H1 (cell line): ENCODE data around the gene ARHGAP12. TPM values are rescaled to one million over a fixed set of nuclear protein-coding genes. Genes with fewer than 3 reads are reported as not detected.

Experiments used
- CTCF ChIA-PET: fragments of 300-600 bp; sonication (Branson Sonifier 250); formaldehyde crosslinking; loops from one replicate; lab custom pipeline; 2021; ENCODE audit not compliant: partially characterized antibody; lab: Charles Lee
- POLR2A ChIA-PET: fragments of 300-600 bp; sonication (Branson Sonifier 250); formaldehyde crosslinking; loops from one replicate; lab custom pipeline; 2021; ENCODE audit warnings: inconsistent platforms; ENCODE audit not compliant: partially characterized antibody; lab: Charles Lee
- DNase-seq, 2 experiments: peaks; one replicate each; pipeline versions ENCODE4 v3.0.0 to v3.0.0-alpha.2; 2010 to 2022; ENCODE audit warnings: low spot score in 2 of 2, low read depth in 1 of 2, mixed read lengths in 1 of 2
- FAIRE-seq: peaks from 2 replicates; lab custom pipeline; 2011; peaks lifted over from hg19 to GRCh38; lab: Jason Lieb, UNC
- H2AFZ ChIP-seq: 2 replicates; pipeline ENCODE4 v1.8.1; 2012; ENCODE audit warnings: low read length, inconsistent platforms
- H2AK5ac ChIP-seq: 2 replicates; pipeline ENCODE4 v1.6.1; 2013; ENCODE audit warnings: low read depth, low read length
- H2BK120ac ChIP-seq: replicated peaks from 2 replicates; pipeline ENCODE3; 2013; ENCODE audit warnings: low read depth, low read length, inconsistent platforms
- H2BK12ac ChIP-seq: 2 replicates; pipeline ENCODE4 v1.6.1; 2013; ENCODE audit warnings: low read depth, low read length
- H2BK15ac ChIP-seq: 2 replicates; pipeline ENCODE4 v1.6.1; 2013; ENCODE audit warnings: low read length
- H2BK20ac ChIP-seq: 2 replicates; pipeline ENCODE4 v1.6.1; 2013; ENCODE audit warnings: low read length
- H2BK5ac ChIP-seq: 2 replicates; pipeline ENCODE4 v1.6.1; 2013; ENCODE audit warnings: low read depth, low read length
- H3K14ac ChIP-seq: 2 replicates; pipeline ENCODE4 v1.6.1; 2013; ENCODE audit warnings: inconsistent platforms; ENCODE audit not compliant: insufficient read length
- H3K18ac ChIP-seq: 2 replicates; pipeline ENCODE4 v1.6.1; 2013; ENCODE audit warnings: low read length; ENCODE audit errors: extremely low read depth
- H3K23ac ChIP-seq: 2 replicates; pipeline ENCODE4 v1.6.1; 2013; ENCODE audit warnings: inconsistent platforms; ENCODE audit not compliant: insufficient read length
- H3K23me2 ChIP-seq: 2 replicates; pipeline ENCODE4 v1.6.1; 2013; ENCODE audit warnings: low read depth, low read length
- H3K27ac ChIP-seq: 2 replicates; pipeline ENCODE4 v1.6.1; 2011; ENCODE audit warnings: low read depth, low read length, inconsistent platforms
- H3K27me3 ChIP-seq, 4 experiments: replicated peaks in 1 of 4; 1 replicate in 1 of 4; 2 replicates in 3 of 4; pipeline versions ENCODE4 v1.6.1 to v1.8.1; 2011 to 2013; ENCODE audit warnings: low read length in 3 of 4, mild to moderate bottlenecking in 3 of 4, inconsistent platforms in 2 of 4, mixed read lengths in 2 of 4, moderate library complexity in 1 of 4; ENCODE audit not compliant: control insufficient read depth in 3 of 4, insufficient read depth in 3 of 4; ENCODE audit errors: extremely low read depth in 1 of 4
- H3K36me3 ChIP-seq, 4 experiments: 2 replicates each; pipeline versions ENCODE4 v1.6.1 to v1.8.1; 2011 to 2013; ENCODE audit warnings: mild to moderate bottlenecking in 4 of 4, low read length in 3 of 4, moderate library complexity in 2 of 4, control low read depth in 1 of 4, inconsistent platforms in 1 of 4; ENCODE audit not compliant: insufficient read depth in 4 of 4, control insufficient read depth in 2 of 4
- H3K4ac ChIP-seq: replicated peaks from 2 replicates; pipeline ENCODE3; 2013; ENCODE audit warnings: low read length, low read depth, mixed read lengths, inconsistent platforms; ENCODE audit not compliant: insufficient read length
- H3K4me1 ChIP-seq, 4 experiments: replicated peaks in 1 of 4; 1 replicate in 1 of 4; 2 replicates in 3 of 4; pipeline versions ENCODE4 v1.6.1 to v1.8.1; 2011 to 2013; ENCODE audit warnings: low read length in 3 of 4, inconsistent platforms in 2 of 4, mixed read lengths in 1 of 4; ENCODE audit not compliant: insufficient read depth in 4 of 4, control insufficient read depth in 3 of 4
- H3K4me2 ChIP-seq, 2 experiments: 2 replicates each; pipeline versions ENCODE4 v1.6.1 to v1.8.1; 2011 to 2013; ENCODE audit warnings: low read depth in 2 of 2, low read length in 2 of 2, control low read depth in 1 of 2, inconsistent platforms in 1 of 2, mild to moderate bottlenecking in 1 of 2; ENCODE audit not compliant: insufficient read depth in 1 of 2
- H3K4me3 ChIP-seq, 4 experiments: fragments of 200-600, 300-600 bp in 1 of 4; sonication (generic), shearing (Covaris generic), sonication (Bioruptor Twin) in 1 of 4; 2 replicates each; pipeline versions ENCODE4 v1.5.1 to v1.8.1; 2011 to 2016; ENCODE audit warnings: low read length in 4 of 4, low read depth in 3 of 4, control low read depth in 2 of 4, inconsistent platforms in 2 of 4, mild to moderate bottlenecking in 2 of 4, mixed read lengths in 1 of 4, moderate library complexity in 1 of 4; ENCODE audit not compliant: insufficient read depth in 2 of 4; ENCODE audit errors: extremely low read depth in 1 of 4
- H3K56ac ChIP-seq: replicated peaks from 2 replicates; pipeline ENCODE3; 2013; ENCODE audit warnings: low read depth, mild to moderate bottlenecking, mixed read lengths, low read length, inconsistent platforms; ENCODE audit not compliant: insufficient read length
- H3K79me1 ChIP-seq: 2 replicates; pipeline ENCODE4 v1.6.1; 2013; ENCODE audit warnings: low read depth, low read length, control low read depth
- H3K79me2 ChIP-seq, 2 experiments: 2 replicates each; pipeline versions ENCODE4 v1.6.1 to v1.8.1; 2012 to 2013; ENCODE audit warnings: low read length in 2 of 2, mild to moderate bottlenecking in 2 of 2, inconsistent platforms in 1 of 2; ENCODE audit not compliant: insufficient read depth in 2 of 2, control insufficient read depth in 1 of 2
- H3K9ac ChIP-seq, 4 experiments: replicated peaks in 1 of 4; 1 replicate in 1 of 4; 2 replicates in 3 of 4; pipeline versions ENCODE4 v1.6.1 to v1.8.1; 2011 to 2013; ENCODE audit warnings: low read depth in 3 of 4, low read length in 3 of 4, control low read depth in 2 of 4, mild to moderate bottlenecking in 2 of 4, moderate library complexity in 2 of 4, inconsistent platforms in 1 of 4; ENCODE audit errors: extremely low read depth in 1 of 4
- H3K9me3 ChIP-seq, 2 experiments: 2 replicates each; pipeline versions ENCODE4 v1.6.1 to v1.8.1; 2012 to 2013; ENCODE audit warnings: mild to moderate bottlenecking in 2 of 2, moderate library complexity in 2 of 2, control low read depth in 1 of 2, inconsistent platforms in 1 of 2, low read depth in 1 of 2, low read length in 1 of 2, mixed read lengths in 1 of 2; ENCODE audit not compliant: insufficient read depth in 2 of 2
- H4K20me1 ChIP-seq, 2 experiments: replicated peaks in 1 of 2; 2 replicates each; pipeline versions ENCODE3 to v1.8.1; 2011 to 2013; ENCODE audit warnings: inconsistent platforms in 2 of 2, low read length in 2 of 2, mild to moderate bottlenecking in 1 of 2; ENCODE audit not compliant: insufficient read depth in 2 of 2, control insufficient read depth in 1 of 2
- H4K5ac ChIP-seq: 2 replicates; pipeline ENCODE4 v1.6.1; 2013; ENCODE audit warnings: low read length, low read depth, mixed read lengths, inconsistent platforms; ENCODE audit not compliant: insufficient read length
- H4K8ac ChIP-seq: 2 replicates; pipeline ENCODE4 v1.8.0; 2013; ENCODE audit warnings: mild to moderate bottlenecking, moderate library complexity, low read length, inconsistent platforms; ENCODE audit not compliant: insufficient read depth; ENCODE audit errors: extremely low read depth
- H4K91ac ChIP-seq: replicated peaks from 2 replicates; pipeline ENCODE3; 2013; ENCODE audit warnings: low read length, mixed read lengths, inconsistent platforms; ENCODE audit not compliant: insufficient read length
- CHD1 ChIP-seq: IDR thresholded peaks from 2 replicates; pipeline ENCODE4 v1.6.1; 2012; ENCODE audit warnings: low read depth, low read length, improper control_type of control experiment
- WGBS, 2 experiments: shearing (Covaris generic) in 1 of 2; methylation state at CpG; one replicate each; pipeline versions ENCODE4 v1.1.6 to v1.1.7; 2013 to 2015; ENCODE audit warnings: low lambda C conversion rate in 2 of 2, mixed read lengths in 2 of 2, inconsistent platforms in 1 of 2, low coverage in 1 of 2, missing lambda C conversion rate in 1 of 2; ENCODE audit not compliant: insufficient replicate concordance in 2 of 2, insufficient coverage in 1 of 2, insufficient read length in 1 of 2; ENCODE audit errors: extremely low coverage in 1 of 2, missing lambda C conversion rate in 1 of 2; 5-methylcytosine and 5-hydroxymethylcytosine counted together
- polyA plus RNA-seq, 7 experiments: library from polyadenylated mRNA; depleted of rRNA in 3 of 7; stranded (reverse) in 5 of 7; unstranded in 2 of 7; fragments of >200 nt in 5 of 7; fragments of 200-250 nt in 2 of 7; gene quantifications; 1 replicate in 5 of 7; 2 replicates in 1 of 7; 4 replicates in 1 of 7; pipeline versions ENCODE4 v1.2.1 to v1.2.3, GENCODE V29; 2011 to 2013; ENCODE audit warnings: missing spikeins in 2 of 7, mixed read lengths in 2 of 7
- total RNA-seq: library from RNA; stranded (reverse); fragmentation: NEBNext Ultra II Directional; extraction: Animal tissue kit (Norgen Biotek cat#: 25700); gene quantifications from 2 replicates; pipeline ENCODE4 v1.2.1, GENCODE V29; 2021

ARHGAP12 gene
- total and polyA plus RNA-seq, 2 of the 8 experiments (the other 6 are each of a cell fraction or from before 2014, with no cell fraction given): 10.1 to 39.0 TPM

- H3K79me1 ChIP-seq: peaks cover 6% of the 10 kb centered on the region; the same call in 1 of the 2 replicates
- no peak overlapping the region for H2BK120ac ChIP-seq
- no peak overlapping the region for H2BK5ac ChIP-seq
- CTCF ChIA-PET: interaction anchor here (0.5 to 1.7 kb wide), 3 partner anchors 9 to 31 kb away, joined by 3 to 4 read pairs (median 4); no protein-coding TSS in a partner anchor
- no peak overlapping the region for H4K91ac ChIP-seq
- H3K4me2 ChIP-seq: no peak overlapping the region
- no peak overlapping the region for H2AK5ac ChIP-seq
- H3K18ac ChIP-seq: no peak overlapping the region
- H3K9ac ChIP-seq: no peak overlapping the region
- H3K23me2 ChIP-seq: no peaks in the 10 kb centered on the region
- POLR2A ChIA-PET: no interaction called here
- no peaks in the 10 kb centered on the region for H4K20me1 ChIP-seq
- H4K5ac ChIP-seq: no peak overlapping the region
- no peak overlapping the region for H3K4ac ChIP-seq
- no peak overlapping the region for H2BK12ac ChIP-seq
- no peak overlapping the region for H3K27ac ChIP-seq
- no peak overlapping the region for H2BK15ac ChIP-seq
- no peak overlapping the region for H3K14ac ChIP-seq
- H3K4me1 ChIP-seq: peaks cover 0 to 4% (median 0%) of the 10 kb centered on the region in 4 experiments; a peak in 1 of 7 replicates
- FAIRE-seq (no peak), DNase-seq (no peak)
- H3K56ac ChIP-seq: no peak overlapping the region
- no peak overlapping the region for H3K4me3 ChIP-seq
- H2BK20ac ChIP-seq: no peak overlapping the region
- peaks cover 0 to 3% (median 0%) of the 10 kb centered on the region in 4 experiments; a peak in 1 of 8 replicates for H3K36me3 ChIP-seq
- H4K8ac ChIP-seq: no peak overlapping the region
- no peak for TF ChIP-seq CHD1
- no peak overlapping the region for H3K23ac ChIP-seq
- 92% methylated on average over 1 of the region's 1 CpG; no CpG with 5 or more reads in 1 of the 2 experiments for WGBS, 2 experiments
- peaks cover 0 to 34% of the 10 kb centered on the region in 2 experiments; a peak in 2 of 4 replicates for H3K79me2 ChIP-seq
- H2AFZ ChIP-seq: no peak overlapping the region
- no peaks in the 10 kb centered on the region for H3K27me3 ChIP-seq
- no peaks in the 10 kb centered on the region for H3K9me3 ChIP-seq
Observed at GRCh38 chr10:31851216-31851615, 77.4 kb downstream of the ARHGAP12 start.
